Measurements from ENCODE around the gene PAH. TPM values are rescaled to one million over a fixed set of nuclear protein-coding genes. Genes with fewer than 3 reads are reported as not detected.

The PAH gene
- total and polyA plus RNA-seq, 10 of the 15 experiments (the other 5 are each of a cell fraction or from before 2014, with no cell fraction given) = 0.20 to 4.8 (median 0.55) TPM; not detected in 1

DNA sequence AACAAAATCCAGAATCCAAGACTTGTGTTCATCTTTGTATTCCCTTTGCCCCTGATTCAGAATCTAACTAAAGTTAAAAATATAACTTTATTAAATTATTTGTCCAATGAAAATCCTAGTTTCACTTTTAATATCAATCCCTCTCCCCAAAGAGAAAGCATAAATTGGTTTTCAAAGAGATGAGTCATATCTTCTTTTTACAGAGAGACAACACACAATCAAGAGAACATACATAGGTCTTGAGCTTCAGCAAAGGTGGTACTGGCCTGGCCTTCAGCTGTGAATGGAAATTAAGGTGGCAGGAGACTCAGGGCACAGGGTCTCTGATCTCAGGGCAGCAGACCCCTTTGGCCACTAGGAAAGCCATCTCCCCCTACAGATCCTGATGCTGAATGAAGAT lies 36.2 kb upstream of the PAH start (continued):
- TF ChIP-seq SMAD5 (IDR thresholded peaks at IDR 0.05; ENCODE audit: low read depth) (no peak), MTA2 (IDR thresholded peaks at IDR 0.05; ENCODE audit: low read depth) (peak; percentile 40; the same call in 1 of the 2 replicates), DPF2 (IDR thresholded peaks at IDR 0.05) (peak; percentile 42; the same call in 1 of the 2 replicates), CHD4 (IDR thresholded peaks at IDR 0.05) (no peak), E2F4 (IDR thresholded peaks at IDR 0.05; ENCODE audit: low read depth, low read length) (no peak), CTCF (IDR thresholded peaks at IDR 0.05 in 2 of 3, conservative IDR thresholded peaks at IDR 0.05 in 1 of 3; ENCODE audit: control insufficient read depth in 2 of 3, extremely low read depth in 1 of 3, insufficient read depth in 1 of 3, low read depth in 3 of 3, low read length in 3 of 3) (no peak), BACH1 (IDR thresholded peaks at IDR 0.05; ENCODE audit: borderline replicate concordance) (no peak; the same call in 1 of the 2 replicates), MTA3 (IDR thresholded peaks at IDR 0.05; ENCODE audit: borderline replicate concordance, low read length) (no peak), CHD1 (IDR thresholded peaks at IDR 0.05; ENCODE audit: low read depth, low read length) (no peak), NR2C1 (IDR thresholded peaks at IDR 0.05) (no peak), JUNB (IDR thresholded peaks at IDR 0.05) (peak; percentile 81), SMAD1 (IDR thresholded peaks at IDR 0.05; ENCODE audit: low read depth, partially characterized antibody) (no peak), MAX (IDR thresholded peaks at IDR 0.05; ENCODE audit: low read depth, low read length) (no peak)
- TF ChIP-seq, protein P1, sequence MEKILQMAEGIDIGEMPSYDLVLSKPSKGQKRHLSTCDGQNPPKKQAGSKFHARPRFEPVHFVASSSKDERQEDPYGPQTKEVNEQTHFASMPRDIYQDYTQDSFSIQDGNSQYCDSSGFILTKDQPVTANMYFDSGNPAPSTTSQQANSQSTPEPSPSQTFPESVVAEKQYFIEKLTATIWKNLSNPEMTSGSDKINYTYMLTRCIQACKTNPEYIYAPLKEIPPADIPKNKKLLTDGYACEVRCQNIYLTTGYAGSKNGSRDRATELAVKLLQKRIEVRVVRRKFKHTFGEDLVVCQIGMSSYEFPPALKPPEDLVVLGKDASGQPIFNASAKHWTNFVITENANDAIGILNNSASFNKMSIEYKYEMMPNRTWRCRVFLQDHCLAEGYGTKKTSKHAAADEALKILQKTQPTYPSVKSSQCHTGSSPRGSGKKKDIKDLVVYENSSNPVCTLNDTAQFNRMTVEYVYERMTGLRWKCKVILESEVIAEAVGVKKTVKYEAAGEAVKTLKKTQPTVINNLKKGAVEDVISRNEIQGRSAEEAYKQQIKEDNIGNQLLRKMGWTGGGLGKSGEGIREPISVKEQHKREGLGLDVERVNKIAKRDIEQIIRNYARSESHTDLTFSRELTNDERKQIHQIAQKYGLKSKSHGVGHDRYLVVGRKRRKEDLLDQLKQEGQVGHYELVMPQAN (conservative IDR thresholded peaks at IDR 0.05) = no peak

Measured in GM12878 (cell line).